CD4-positive, alpha-beta T cell treated with Interleukin-6 at 100 ng/mL for 8 hours (primary cell): ENCODE measurements around the gene PRKRIP1.
"Not testable (repeated sequence)": the region's sequence is repeated elsewhere in the genome, so short reads cannot be mapped to it uniquely, and the experiment has no call there.

Experiments used
- DNase-seq: peaks from one replicate; pipeline ENCODE4 v3.0.0-alpha.2; 2020; ENCODE audit warnings: mixed read lengths, low spot score

PRKRIP1 gene

GRCh38 chr7:102431617-102432298, 35.6 kb downstream of the PRKRIP1 start:
- DNase-seq: peak; percentile 78

GRCh38 chr7:102432442-102433218, 36.5 kb downstream of the PRKRIP1 start:
- DNase-seq: no peak

- peak; percentile 84 for DNase-seq
Measured at GRCh38 chr7:102433219-102434038, 37.3 kb downstream of the PRKRIP1 start, which contains the start of gene ORAI2. ORAI2 (plus strand) TSS chr7:102433575; CDS start chr7:102438957, 5,382 bp downstream.

- peak; percentile 13 for DNase-seq
Measured at GRCh38 chr7:102434039-102434486, 37.9 kb downstream of the PRKRIP1 start.

- no peak for DNase-seq
Measured at GRCh38 chr7:102436118-102436517, 40.0 kb downstream of the PRKRIP1 start.

GRCh38 chr7:102439963-102440795, 44.0 kb downstream of the PRKRIP1 start:
- DNase-seq: no peak

- no peak for DNase-seq
Measured at GRCh38 chr7:102444961-102445673, 49.0 kb downstream of the PRKRIP1 start.

- DNase-seq: no peak
Measured at GRCh38 chr7:102445674-102446071, 49.5 kb downstream of the PRKRIP1 start.

- no peak for DNase-seq
Measured at GRCh38 chr7:102446387-102447156, 50.4 kb downstream of the PRKRIP1 start.

GRCh38 chr7:102447311-102447710, 51.1 kb downstream of the PRKRIP1 start:
- DNase-seq: no peak

GRCh38 chr7:102449136-102449535, 53.0 kb downstream of the PRKRIP1 start:
- DNase-seq: no peak

- peak; percentile 51 for DNase-seq
Measured at GRCh38 chr7:102450242-102450641, 54.1 kb downstream of the PRKRIP1 start.

- no peak for DNase-seq
Measured at GRCh38 chr7:102451371-102452054, 55.4 kb downstream of the PRKRIP1 start.

GRCh38 chr7:102452451-102452850, 56.3 kb downstream of the PRKRIP1 start:
- no peak for DNase-seq

- DNase-seq: no peak
Measured at GRCh38 chr7:102453319-102453718, 57.2 kb downstream of the PRKRIP1 start.

- DNase-seq: no peak
Measured at GRCh38 chr7:102454468-102454867, 58.3 kb downstream of the PRKRIP1 start.

GRCh38 chr7:102454932-102455331, 58.8 kb downstream of the PRKRIP1 start:
- not testable (repeated sequence) for DNase-seq

- no peak for DNase-seq
Measured at GRCh38 chr7:102455596-102455995, 59.4 kb downstream of the PRKRIP1 start.

- no peak for DNase-seq
Measured at GRCh38 chr7:102456327-102456726, 60.2 kb downstream of the PRKRIP1 start.
